Colonic mucosa (tissue), 4 donors: ENCODE measurements around the gene SPATA6. TPM values are rescaled to one million over a fixed set of nuclear protein-coding genes. Genes with fewer than 3 reads are reported as not detected.

Experiments used
- DNase-seq: peaks from one replicate; pipeline ENCODE4 v3.0.0-alpha.2; 2020
- H3K27ac ChIP-seq: fragments of 200-600 bp; one replicate; pipeline ENCODE4 v1.8.0; 2021
- H3K27me3 ChIP-seq: fragments of 200-600 bp; one replicate; pipeline ENCODE4 v1.8.0; 2021
- H3K36me3 ChIP-seq: fragments of 200-600 bp; one replicate; pipeline ENCODE4 v1.8.0; 2021
- H3K4me1 ChIP-seq: fragments of 200-600 bp; one replicate; pipeline ENCODE4 v1.8.0; 2021; ENCODE audit warnings: mild to moderate bottlenecking
- H3K4me3 ChIP-seq: fragments of 200-600 bp; one replicate; pipeline ENCODE4 v1.8.0; 2021
- H3K9ac ChIP-seq, 2 donors: one replicate each; pipeline ENCODE4 v1.7.0; 2013; ENCODE audit warnings: control low read depth in 2 of 2, low read depth in 2 of 2, low read length in 2 of 2
- H3K9me3 ChIP-seq: fragments of 200-600 bp; one replicate; pipeline ENCODE4 v1.8.0; 2021
- intact Hi-C: fragments of 100-400 bp; cut with DNase I; formaldehyde crosslinking; loops from one replicate; pipeline ENCODE4 v1.14.1; 2022
- total RNA-seq, 2 donors: library from RNA; stranded (reverse); fragmentation: NEBNext Ultra II Directional in 1 of 2; extraction: Animal tissue kit (Norgen Biotek cat#: 25700) in 1 of 2; gene quantifications; one replicate each; pipeline ENCODE4 v1.2.1, GENCODE V29; 2021
- TF ChIP-seq, protein P1 (sequence below): fragments of 200-600 bp; IDR thresholded peaks from one replicate; pipeline ENCODE4 v1.8.0; 2022; ENCODE audit warnings: antibody characterized with exemption, mild to moderate bottlenecking
- donor health status: healthy.
- donor health status: DM: no; HTN: no; CAD: no.
- donor health status: DM: no; HTN: no; CAD: no.

SPATA6 gene
- total RNA-seq, 2 donors from 2014 or later, result 9.1 to 9.4 TPM

DNA sequence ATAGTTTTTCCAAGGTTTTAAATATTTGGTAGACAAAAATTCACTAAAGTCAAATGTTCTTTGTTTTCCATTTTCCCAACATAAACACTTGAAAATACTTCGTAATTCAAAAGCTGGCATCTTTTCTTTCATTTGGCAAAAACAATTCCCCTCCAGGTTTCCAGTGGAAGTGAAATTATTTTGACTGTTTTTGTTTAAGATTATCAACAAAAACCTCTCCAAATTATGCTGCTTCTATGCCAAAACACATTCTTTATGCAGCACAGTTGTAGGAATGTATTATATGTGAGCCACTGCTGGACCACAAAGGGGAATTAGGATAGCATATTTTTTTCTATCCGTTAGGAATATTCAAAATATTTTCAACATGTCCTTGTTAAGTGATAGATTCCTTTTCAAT is 205.4 kb downstream of the SPATA6 start:
- Histone ChIP-seq H3K36me3 (no peaks in the 10 kb centered on the region), H3K27me3 (no peaks in the 10 kb centered on the region), H3K27ac (no peak overlapping the region), H3K4me3 (no peak overlapping the region), H3K9ac (no peak overlapping the region), H3K4me1 (no peaks in the 10 kb centered on the region), H3K9me3 (no peaks in the 10 kb centered on the region)
- DNase-seq, result no peak
- TF ChIP-seq, protein P1, sequence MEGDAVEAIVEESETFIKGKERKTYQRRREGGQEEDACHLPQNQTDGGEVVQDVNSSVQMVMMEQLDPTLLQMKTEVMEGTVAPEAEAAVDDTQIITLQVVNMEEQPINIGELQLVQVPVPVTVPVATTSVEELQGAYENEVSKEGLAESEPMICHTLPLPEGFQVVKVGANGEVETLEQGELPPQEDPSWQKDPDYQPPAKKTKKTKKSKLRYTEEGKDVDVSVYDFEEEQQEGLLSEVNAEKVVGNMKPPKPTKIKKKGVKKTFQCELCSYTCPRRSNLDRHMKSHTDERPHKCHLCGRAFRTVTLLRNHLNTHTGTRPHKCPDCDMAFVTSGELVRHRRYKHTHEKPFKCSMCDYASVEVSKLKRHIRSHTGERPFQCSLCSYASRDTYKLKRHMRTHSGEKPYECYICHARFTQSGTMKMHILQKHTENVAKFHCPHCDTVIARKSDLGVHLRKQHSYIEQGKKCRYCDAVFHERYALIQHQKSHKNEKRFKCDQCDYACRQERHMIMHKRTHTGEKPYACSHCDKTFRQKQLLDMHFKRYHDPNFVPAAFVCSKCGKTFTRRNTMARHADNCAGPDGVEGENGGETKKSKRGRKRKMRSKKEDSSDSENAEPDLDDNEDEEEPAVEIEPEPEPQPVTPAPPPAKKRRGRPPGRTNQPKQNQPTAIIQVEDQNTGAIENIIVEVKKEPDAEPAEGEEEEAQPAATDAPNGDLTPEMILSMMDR, result no peak
- intact Hi-C loops, result no loop called here

- intact Hi-C loops, result no loop called here
- Histone ChIP-seq H3K36me3 (no peaks in the 10 kb centered on the region), H3K27ac (no peak overlapping the region), H3K9me3 (no peaks in the 10 kb centered on the region), H3K4me3 (no peak overlapping the region), H3K27me3 (no peaks in the 10 kb centered on the region), H3K4me1 (no peaks in the 10 kb centered on the region), H3K9ac (no peak overlapping the region)
- TF ChIP-seq, protein P1, result no peak
- DNase-seq, result no peak
These were observed 209.0 kb downstream of the SPATA6 start for GRCh38 chr1:48263041-48263440.

- Histone ChIP-seq H3K36me3 (no peaks in the 10 kb centered on the region), H3K27me3 (no peaks in the 10 kb centered on the region), H3K4me1 (no peaks in the 10 kb centered on the region), H3K9me3 (no peaks in the 10 kb centered on the region), H3K9ac (no peak overlapping the region), H3K4me3 (no peak overlapping the region), H3K27ac (no peak overlapping the region)
- TF ChIP-seq, protein P1, result no peak
- intact Hi-C loops, result no loop called here
- no peak for DNase-seq
These were observed 210.1 kb downstream of the SPATA6 start for GRCh38 chr1:48261881-48262400.

- Histone ChIP-seq H3K27ac (no peak overlapping the region), H3K4me3 (no peak overlapping the region), H3K9me3 (no peaks in the 10 kb centered on the region), H3K27me3 (no peaks in the 10 kb centered on the region), H3K4me1 (no peaks in the 10 kb centered on the region), H3K9ac (no peak overlapping the region), H3K36me3 (no peaks in the 10 kb centered on the region)
- intact Hi-C loops, result no loop called here
- DNase-seq, result no peak
- TF ChIP-seq, protein P1, result no peak
These were observed 213.9 kb downstream of the SPATA6 start for GRCh38 chr1:48258106-48258505.

- TF ChIP-seq, protein P1, result no peak
- peaks cover 5% of the 10 kb centered on the region for H3K4me1 ChIP-seq
- H3K9ac ChIP-seq, result no peak overlapping the region
- no peaks in the 10 kb centered on the region for H3K27me3 ChIP-seq
- H3K36me3 ChIP-seq, result no peaks in the 10 kb centered on the region
- no peak for DNase-seq
- intact Hi-C loops, result no loop called here
- no peaks in the 10 kb centered on the region for H3K9me3 ChIP-seq
- H3K4me3 ChIP-seq, result no peak overlapping the region
- H3K27ac ChIP-seq, result no peak overlapping the region
These were observed 217.8 kb downstream of the SPATA6 start for GRCh38 chr1:48254254-48254653.
